Stimulated activated CD4-positive, alpha-beta T cell treated with anti-CD3 and anti-CD28 coated beads, Interleukin-1b, Interleukin-23, amount 100 ng/mL, for 4 hours (primary cell): Measurements from ENCODE around the gene GLDN.

ENCODE experiments used
- DNase-seq, 2 donors: peaks; one replicate each; pipeline ENCODE4 v3.0.0-alpha.2; 2020; ENCODE audit warnings: low read depth in 2 of 2

Gene GLDN

GRCh38 chr15:51322621-51323296 lies 18.7 kb upstream of the GLDN start:
- no peak for DNase-seq

- DNase-seq, result no peak
Observed at GRCh38 chr15:51323749-51324148, 17.7 kb upstream of the GLDN start.

GRCh38 chr15:51325167-51325566 lies 16.3 kb upstream of the GLDN start:
- no peak for DNase-seq

GRCh38 chr15:51327081-51327480 lies 14.4 kb upstream of the GLDN start:
- DNase-seq, result no peak

- no peak for DNase-seq
Observed at GRCh38 chr15:51328926-51329325, 12.5 kb upstream of the GLDN start.

- no peak for DNase-seq
Observed at GRCh38 chr15:51331141-51331540, 10.3 kb upstream of the GLDN start.

GRCh38 chr15:51332206-51333147 lies 9.0 kb upstream of the GLDN start:
- DNase-seq, result no peak

GRCh38 chr15:51333571-51333970 lies 7.9 kb upstream of the GLDN start:
- no peak for DNase-seq

- no peak for DNase-seq
Observed at GRCh38 chr15:51334011-51334451, 7.4 kb upstream of the GLDN start.

GRCh38 chr15:51335087-51335486 lies 6.4 kb upstream of the GLDN start:
- DNase-seq, result no peak

- DNase-seq, result no peak
Observed at GRCh38 chr15:51335538-51336410, 5.7 kb upstream of the GLDN start.

- no peak for DNase-seq
Observed at GRCh38 chr15:51338496-51338895, 3.0 kb upstream of the GLDN start, which contains the start of gene CYP19A1. TSS of gene CYP19A1 (minus strand) at chr15:51338596. CDS start at chr15:51242912, 95,684 bp downstream.

GRCh38 chr15:51342227-51342999 lies 958 bp downstream of the GLDN start:
- DNase-seq, result no peak

- no peak for DNase-seq
Observed at GRCh38 chr15:51343466-51343865, 2.0 kb downstream of the GLDN start.

GRCh38 chr15:51346136-51346535 lies 4.7 kb downstream of the GLDN start:
- no peak for DNase-seq

- DNase-seq, result no peak
Observed at GRCh38 chr15:51348688-51349087, 7.2 kb downstream of the GLDN start.

GRCh38 chr15:51349156-51349844 lies 7.8 kb downstream of the GLDN start:
- no peak for DNase-seq

GRCh38 chr15:51350723-51351122 lies 9.3 kb downstream of the GLDN start:
- DNase-seq, result no peak

- no peak for DNase-seq
Observed at GRCh38 chr15:51353976-51354375, 12.5 kb downstream of the GLDN start.

- no peak for DNase-seq
Observed at GRCh38 chr15:51355096-51355495, 13.6 kb downstream of the GLDN start.
